SIG-M5 (cell line): ENCODE measurements around the gene SNX20.

Source experiments
- DNase-seq: peaks from one replicate; lab custom pipeline; 2025; lab: John Stamatoyannopoulos, UW

Gene SNX20

DNA sequence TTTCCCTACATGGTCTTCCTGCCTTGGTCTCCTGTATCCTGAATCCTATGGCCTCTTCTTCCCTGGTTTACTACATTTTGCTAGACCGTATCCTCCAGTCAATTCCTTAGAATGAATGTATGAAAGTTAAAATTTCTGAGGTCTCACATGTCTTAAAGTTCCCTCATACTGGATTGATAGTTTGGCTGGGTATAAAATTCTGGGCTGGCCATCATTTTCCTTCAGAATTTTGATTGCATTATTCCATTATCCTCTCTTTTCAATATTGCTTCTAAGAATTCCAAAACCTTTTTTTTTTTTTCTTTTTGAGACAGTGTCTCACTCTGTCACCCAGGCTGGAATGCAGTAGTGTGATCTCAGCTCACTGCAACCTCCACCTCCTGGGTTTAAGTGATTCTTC, 23.1 kb upstream of the SNX20 start:
- DNase-seq: no peak

DNA sequence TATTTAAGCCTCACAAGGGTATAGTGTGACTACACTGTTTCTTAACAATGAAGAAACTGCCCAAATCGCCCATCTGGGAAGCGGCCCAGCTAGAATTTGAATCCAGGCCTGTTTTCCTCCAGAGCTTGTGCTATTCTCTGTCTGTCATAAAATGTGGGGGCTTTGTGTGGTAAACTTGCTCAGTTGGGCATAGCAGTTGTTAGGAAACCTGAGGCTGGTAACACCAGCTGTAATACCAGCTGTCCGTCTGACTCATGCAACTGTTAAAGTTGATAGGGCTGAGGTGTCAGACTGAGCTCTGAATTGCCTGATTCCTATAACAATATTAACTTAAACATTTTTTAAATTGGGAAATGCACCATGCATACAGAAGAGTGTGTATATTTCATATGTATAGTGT, 21.6 kb upstream of the SNX20 start:
- peak; percentile 4 for DNase-seq

DNA sequence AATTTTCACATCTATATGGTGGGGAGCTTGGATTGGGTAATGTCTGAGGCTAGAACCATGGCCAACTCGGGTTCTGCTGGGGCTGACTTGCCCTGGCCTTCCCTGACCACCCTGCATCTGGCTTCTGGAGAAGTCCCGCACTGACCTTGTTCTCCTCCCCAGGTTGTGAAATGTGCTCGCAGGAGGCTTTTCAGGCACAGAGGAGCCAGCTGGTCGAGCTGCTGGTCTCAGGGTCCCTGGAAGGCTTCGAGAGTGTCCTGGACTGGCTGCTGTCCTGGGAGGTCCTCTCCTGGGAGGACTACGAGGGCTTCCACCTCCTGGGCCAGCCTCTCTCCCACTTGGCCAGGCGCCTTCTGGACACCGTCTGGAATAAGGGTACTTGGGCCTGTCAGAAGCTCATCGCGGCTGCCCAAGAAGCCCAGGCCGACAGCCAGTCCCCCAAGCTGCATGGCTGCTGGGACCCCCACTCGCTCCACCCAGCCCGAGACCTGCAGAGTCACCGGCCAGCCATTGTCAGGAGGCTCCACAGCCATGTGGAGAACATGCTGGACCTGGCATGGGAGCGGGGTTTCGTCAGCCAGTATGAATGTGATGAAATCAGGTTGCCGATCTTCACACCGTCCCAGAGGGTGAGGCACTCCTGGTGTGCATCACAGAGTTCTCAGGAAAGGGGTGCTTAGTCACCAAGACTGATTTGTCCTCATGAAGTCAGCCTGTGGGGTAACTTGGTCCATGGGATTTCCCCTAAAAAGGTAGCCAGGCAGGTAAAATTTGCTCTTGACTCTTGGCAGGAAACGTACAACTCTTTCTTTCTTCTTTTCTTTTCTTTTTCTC, 18.4 kb upstream of the SNX20 start:
- DNase-seq: no peak

DNA sequence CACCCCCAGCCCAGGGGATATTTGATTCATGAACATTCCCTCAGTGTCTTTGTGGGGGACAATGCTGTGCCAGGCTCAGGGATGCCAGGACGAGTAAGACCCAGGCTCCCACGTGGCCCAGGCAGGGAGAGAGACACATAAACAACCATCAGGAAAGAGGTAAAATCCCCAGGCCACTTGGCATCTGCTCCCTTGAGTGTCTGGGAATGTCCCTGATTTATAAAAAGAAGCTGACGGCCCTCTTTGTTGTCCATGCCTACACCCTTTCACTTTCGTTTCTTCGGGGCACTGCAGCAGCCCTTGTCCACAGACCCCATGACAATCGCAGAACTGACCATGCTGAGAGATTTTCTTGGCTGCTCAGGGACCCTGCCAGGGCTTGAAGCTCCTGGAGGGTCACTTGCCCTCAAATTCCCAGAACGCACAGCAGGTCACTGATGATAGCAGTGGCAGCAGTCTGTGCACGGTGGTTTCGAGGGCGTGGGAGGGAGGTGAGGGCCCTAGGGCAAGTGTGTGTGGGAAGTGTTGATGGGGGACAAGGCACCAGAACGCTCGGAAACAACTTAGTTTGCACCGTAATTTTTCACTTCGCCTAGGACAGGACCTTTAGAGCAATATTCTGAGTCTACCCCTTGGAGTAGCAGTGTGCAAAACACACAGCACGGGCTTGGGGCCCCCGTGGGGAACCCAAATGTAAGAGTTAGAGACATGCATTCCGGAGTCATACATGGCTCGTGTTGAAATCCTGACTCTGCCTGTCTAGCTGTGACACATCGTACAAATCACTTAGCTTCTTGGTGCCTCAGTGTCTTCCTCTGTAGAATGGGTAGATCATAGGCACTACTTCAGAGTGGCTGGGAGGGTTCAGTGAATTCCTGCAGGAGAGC, 17.0 kb upstream of the SNX20 start:
- DNase-seq: no peak

DNA sequence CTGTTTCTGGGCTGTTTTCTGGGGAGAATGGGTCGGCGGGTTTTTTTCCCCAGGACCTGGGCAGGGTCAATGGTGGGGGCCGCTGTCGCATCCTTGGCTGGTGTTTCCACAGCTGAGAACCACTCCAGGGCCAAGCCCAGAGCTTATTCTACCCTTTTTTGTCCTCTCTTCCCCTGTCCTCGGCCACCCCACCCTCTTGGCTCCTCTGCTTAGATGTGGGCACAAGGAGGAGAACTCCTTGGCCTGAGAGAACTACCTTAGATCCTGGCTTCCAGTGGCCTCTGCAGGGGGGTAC, 16.3 kb upstream of the SNX20 start:
- DNase-seq: no peak

DNA sequence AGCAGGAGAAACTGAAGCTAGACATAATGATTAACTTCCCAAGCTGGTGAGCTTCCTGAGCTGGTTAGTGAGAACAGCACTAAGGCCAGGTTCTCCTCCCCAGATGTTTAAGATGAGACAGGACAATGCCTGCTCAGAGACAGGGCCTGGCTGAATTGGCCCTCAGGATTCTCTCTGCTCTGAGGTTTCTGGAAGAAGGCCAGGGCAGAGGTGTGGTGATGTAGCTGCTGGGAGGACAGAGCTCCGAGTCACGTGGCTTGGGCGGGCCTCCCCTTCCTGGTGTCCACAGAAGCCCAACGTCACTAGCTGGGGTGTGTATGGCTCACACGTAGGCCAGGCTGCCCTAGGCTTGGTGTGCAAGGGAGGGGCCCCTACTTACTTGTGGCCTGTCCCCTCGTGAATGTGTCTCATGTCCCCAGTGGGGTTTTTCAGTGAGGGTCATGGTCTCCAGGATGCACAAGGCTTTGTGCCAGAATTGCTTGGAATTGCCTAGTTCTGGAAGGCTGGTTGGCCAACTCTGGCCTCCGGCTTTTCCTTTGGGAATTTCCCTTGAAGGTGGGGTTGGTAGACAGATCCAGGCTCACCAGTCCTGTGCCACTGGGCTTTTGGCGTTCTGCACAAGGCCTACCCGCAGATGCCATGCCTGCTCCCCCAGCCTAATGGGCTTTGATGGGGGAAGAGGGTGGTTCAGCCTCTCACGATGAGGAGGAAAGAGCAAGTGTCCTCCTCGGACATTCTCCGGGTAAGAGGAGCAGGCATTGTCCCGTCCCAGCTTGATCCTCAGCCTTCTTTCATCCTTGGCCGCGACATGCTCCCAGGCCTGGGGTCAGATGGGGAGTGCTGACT, 15.7 kb upstream of the SNX20 start:
- DNase-seq: no peak

DNA sequence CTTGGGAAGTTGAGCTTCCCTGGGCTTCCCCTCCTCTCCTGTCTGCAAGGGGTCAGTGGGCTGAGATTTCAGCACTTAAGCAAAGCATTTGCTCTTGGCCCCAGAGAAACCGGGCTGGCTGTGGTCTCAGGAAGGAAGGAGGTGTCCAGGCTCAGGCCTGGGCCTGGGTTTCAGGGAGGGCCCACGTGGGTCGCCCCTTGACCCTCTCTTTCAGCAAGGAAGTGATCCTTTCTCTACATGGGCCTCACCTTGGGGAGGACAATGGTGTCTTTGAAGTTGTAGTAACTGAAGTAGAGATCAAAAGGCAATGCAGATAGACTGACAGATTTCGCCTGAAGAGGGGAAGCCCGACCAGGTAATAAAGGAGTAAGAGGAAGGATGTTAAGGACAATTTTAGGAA, 15.0 kb upstream of the SNX20 start:
- DNase-seq: no peak

DNA sequence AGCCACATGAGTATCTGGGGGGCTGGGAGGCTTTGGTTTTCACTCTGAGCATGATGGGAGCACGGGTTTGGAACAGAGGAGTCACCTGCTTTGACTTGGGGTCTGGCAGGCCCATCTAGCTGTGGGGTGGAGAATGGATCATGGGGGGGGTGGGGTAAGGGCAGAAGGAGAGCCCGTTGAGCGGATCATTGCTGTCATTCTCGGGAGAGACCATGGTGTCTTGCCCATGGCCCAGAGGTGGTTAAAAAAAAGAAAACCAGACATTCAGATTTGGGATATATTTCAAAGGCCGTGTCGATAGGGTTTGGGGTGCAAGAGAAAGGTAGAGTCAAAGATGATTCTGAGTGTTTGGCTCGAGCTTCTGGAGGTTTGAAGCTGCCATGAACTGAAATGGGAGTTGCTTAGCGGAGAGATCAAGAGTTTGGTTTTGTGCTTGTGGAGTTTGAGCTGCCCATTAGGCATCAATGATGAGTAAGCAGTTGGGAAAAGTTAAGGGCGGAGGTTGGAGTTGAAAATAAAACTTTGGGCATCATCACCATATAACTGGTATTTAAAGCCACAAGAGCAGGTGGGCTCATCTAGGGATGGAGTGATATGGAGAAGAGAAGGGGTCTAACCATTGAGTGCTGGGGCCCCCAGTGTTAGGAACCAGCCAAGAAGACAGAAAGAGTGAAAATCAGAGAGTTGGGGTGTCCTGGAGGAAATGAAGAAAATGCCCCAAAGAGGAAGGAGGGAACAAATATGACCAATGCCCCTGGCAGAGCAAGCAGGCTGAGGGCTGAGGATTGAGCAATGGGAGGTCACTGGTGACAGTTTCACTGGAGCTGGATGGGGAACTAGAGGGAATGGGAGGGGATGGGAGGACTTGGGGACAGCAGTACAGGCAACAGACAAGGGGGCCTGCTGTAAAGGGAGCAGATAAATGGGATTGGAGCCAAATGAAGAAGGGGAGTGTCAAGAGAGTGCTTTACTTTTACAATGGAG, 14.2 kb upstream of the SNX20 start:
- DNase-seq: no peak

DNA sequence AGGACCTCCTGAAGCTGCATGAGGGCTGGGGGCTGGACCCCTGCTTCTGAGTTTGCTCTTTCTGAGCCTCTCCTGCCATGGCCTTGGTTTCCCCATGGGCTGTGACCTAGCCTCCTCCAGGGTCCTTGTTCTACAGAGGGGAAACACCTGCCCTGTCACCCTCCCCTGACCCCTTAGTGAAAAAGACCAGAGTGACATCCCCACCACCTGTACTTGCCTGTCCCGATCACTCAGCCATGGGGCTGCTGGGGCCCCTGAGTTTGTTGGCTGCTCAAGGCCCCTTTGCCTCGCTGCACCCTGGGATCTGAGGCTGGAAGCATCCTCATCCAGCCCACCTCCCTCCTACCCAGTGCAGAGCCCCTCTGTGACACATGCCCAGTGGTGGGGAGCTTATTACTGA, 13.1 kb upstream of the SNX20 start:
- DNase-seq: no peak

DNA sequence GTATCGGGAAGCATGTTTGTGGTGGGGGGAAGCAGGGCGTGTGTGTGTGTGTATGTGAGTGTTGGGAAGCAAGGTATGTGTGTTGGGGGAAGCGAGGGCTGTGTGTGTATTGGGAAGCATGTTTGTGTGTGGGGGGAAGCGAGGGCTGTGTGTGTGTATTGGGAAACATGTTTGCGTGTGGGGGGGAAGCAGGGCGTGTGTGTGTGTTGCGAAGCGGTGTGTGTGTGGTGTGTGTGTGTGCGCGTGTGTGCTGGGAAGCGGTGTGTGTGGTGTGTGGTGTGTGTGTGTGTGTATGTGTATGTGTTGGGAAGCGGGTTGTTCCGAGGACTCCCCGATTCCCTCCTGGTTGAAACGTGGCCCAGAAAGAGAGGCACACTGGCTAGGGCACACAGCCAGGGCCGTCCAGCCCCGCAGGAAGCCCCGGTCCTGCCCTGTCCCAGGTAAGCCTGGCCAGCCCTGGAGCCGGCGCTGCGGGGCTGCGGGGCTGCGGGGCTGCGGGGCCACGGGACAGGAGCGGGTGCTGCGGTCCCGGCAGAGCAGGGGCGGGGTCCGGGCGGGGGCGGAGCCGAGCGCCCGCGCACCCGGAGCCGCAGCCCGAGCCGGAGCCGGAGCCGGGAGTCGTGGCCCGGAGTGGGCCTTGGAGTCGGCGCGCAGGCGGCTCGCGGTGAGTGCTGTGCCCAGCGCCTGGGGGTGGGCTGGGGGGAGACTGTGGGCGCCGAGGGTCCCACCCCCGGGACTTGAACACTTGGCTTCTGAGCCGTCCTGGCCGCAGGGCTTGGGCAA, 12.1 kb upstream of the SNX20 start, which contains the start of gene NOD2:
Gene NOD2 (plus strand): TSS at position 608 of the 783 bp plus-strand sequence. CDS start 5,890 bp downstream, outside the sequence.
- DNase-seq: no peak

DNA sequence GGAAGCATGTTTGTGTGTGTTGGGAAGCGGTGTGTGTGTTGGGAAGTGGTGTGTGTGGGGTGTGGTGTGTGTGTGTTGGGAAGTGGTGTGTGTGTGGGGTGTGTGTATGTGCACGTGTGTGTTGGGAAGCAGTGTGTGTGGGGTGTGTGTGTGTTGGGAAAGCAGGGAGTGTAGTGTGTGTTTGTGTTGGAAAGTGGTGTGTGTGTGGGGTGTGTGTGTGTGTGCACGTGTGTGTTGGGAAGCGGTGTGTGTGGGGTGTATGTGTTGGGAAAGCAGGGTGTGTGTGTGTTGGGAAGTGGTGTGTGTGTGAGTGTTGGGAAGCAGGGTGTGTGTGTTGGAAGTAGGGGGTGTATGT, 11.5 kb upstream of the SNX20 start:
- DNase-seq: no peak

DNA sequence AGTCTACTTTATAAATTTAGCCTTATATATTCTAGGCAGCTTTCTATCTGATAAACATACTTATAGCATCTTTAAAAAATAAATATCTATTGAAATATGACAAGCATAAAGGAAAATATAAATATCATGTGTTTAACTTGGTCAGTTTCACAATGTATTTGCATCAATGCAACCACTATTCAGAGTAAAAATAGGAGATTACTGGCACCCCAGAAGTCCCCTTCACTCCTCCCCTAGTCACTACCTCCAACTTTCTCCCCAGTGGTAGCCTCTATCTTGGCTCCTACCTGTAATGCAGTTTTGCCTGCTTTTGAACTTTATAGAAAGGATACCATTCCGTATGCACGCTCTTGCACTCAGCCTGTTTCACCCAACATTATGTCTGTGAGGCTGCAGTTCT, 9.1 kb upstream of the SNX20 start:
- DNase-seq: no peak

DNA sequence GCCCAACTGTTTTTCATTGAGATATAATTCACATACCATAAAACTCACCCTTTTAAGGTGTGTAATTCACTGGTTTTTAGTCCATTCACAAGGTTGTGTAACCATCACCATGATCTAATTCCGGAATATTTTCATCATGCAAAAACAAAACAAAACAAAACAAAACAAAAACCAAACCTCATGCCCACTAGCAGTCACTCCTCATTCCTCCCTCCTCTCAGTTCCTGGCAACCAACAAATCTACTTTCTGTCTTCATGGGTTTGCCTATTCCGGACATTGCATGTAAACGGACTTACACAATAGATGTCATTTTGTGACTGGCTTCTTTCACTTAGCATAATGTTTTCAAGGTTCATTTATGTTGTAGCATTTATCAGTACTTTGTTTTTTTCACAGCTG, 7.8 kb upstream of the SNX20 start:
- DNase-seq: no peak

DNA sequence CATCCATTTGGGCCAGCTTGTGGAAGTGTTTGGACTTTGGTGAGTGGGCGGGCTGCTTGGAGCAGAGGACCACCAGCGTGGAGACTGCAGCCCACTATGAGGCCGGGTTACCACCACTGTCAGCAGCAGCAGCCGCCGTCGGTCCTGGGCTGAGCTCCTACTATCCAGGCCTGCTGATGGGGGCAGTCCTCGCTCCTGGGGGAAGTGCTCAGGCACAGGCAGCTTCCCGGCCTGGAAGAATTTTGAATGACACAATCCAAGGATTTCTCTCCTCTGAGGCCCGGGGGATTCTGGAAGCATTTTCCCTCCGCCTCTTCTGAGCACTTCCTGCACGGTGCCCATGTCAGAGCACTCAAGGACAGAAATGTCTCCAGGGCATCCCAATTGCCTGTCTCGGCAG, 7.0 kb upstream of the SNX20 start:
- DNase-seq: no peak

DNA sequence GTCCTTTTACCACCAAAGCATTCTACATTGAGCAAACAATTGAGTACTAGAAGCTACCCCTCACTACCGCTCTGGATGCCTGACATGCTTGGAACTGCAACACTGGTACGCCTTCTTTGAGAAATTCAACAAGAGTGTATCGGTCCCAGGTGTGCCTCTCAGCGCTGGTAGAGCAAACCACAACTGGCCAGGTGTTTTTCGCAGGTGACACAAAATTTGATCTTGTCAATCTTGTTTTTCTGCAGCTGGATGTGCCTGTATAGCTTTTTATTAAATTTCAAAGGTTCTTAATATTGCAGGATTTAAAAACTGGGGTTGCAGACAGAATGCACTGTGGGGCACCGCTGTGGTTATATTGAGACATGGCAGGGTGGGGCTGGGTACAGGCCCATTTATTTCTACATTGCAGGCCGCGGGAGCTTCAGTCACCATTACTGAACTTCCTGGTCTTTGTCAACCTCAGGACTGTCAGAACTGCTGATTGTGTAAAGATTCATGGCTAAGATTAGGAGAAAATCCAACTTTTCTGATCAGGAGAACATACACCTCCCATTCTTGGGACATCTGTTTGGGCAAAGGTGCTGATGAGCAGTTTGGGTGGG, 4.5 kb upstream of the SNX20 start:
- DNase-seq: no peak

DNA sequence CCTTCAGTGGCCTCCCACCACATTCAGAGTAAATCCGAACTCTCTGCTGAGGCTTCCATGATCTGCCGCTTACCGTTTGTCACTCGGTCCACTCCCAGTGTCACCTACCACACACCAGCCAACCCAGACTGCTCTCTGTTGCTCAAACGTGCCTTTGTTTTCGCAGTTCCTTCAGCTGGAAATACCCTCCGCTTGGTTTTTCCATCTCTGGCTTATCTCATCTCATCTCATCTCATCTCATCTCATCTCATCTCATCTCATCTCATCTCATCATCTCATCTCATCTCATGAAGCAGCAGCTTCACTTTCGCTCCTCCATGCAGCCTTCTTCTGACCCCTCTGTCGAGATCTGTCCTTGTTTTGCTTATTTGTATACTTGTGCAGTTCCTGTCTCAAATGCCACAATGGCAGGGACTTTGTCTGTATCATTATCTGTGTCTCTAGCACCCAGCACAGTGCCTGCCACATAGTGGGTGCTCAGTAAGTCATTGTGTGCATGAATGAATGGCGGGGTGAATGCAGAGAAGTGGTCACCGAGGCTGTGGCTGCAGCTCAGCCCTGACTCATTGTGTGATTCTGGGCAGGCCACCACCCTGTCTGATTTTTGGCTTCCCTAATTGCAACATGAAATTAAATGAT, 3.8 kb upstream of the SNX20 start:
- no peak for DNase-seq

DNA sequence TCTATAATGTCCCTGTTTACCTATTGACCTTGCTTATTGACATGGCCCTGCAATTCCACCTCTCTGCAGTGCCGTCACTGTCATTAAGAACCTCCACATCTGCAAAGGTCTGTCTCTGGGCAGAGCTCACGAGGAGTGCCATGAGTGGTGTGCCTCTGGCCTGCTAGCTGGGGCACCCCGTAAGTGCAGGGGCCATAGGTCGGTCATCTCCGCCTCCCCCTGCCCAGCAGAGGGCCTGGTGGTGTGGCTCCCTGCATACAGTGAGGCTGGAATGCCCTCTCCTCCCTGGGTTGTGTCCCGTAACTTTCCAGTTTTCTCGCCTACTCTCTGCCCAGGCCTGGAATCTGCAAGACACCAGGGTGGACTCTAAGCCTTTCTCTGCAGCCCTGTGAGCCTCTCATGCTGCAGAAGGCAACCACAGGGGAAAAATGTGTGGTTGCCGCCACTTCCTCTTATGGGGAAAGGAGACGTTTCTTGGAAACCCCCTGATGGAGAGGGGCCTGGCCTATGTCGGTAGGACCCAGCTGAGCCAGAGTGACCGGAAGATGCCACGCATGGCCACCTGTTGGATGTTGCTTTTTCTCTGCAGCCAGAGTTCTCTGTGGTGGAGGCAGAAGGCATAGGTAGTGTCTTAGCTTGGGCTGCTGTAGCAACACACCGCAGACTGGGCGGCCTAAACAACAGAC, 2.7 kb upstream of the SNX20 start:
- DNase-seq: peak; percentile 28

DNA sequence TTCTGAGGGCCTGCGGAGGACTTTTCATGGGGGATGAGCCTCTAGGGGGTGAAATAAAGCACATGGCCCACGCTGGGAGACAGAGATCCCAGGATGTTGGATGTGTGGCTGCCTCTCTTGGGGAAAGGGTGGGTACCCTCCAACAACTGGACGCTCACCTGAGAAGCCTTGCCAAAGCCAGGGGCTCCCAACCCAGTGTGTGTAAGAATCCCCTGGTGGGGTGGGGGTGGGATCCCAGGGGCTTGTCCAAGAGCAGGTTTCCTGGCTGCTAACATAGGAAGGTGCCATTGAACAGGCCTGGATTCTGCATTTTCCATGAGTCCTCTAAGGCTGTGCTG, 587 bp downstream of the SNX20 start:
- no peak for DNase-seq
